K562 (cell line): Measurements from ENCODE around the gene CUX1. TPM values are rescaled to one million over a fixed set of nuclear protein-coding genes. Genes with fewer than 3 reads are reported as not detected.

Experiments used
- ATAC-seq: fragments of 200-7000 bp; cut with Tn5 transposase; 3 replicates; pipeline ENCODE4 v1.9.1; 2020; ENCODE audit warnings: moderate library complexity
- BruUV-seq: library from RNA; stranded (reverse); fragments of 400-500 nt; replicated peaks from 2 replicates; lab custom pipeline; 2021; lab: Mats Ljungman, UMichigan
- CTCF ChIA-PET: fragments of 300-600 bp; formaldehyde crosslinking; extraction: SDS; loops from one replicate; lab custom pipeline; 2021; ENCODE audit warnings: low intra/inter-chr PET ratio; lab: Yijun Ruan, JAX
- POLR2A ChIA-PET: fragments of 300-600, 350-650 bp; sonication (Branson Sonifier 250); formaldehyde crosslinking; extraction: SDS; loops from one replicate; lab custom pipeline; 2021; ENCODE audit warnings: antibody characterized with exemption, inconsistent platforms; lab: Yijun Ruan, JAX
- DNase-seq, 4 experiments: peaks; one replicate each; pipeline versions ENCODE4 v3.0.0 to v3.0.0-alpha.2; 2011 to 2018; ENCODE audit warnings: low spot score in 3 of 4, mixed read lengths in 3 of 4; ENCODE audit errors: extremely low read depth in 1 of 4
- FAIRE-seq: peaks from 2 replicates; lab custom pipeline; 2011; peaks lifted over from hg19 to GRCh38; lab: Jason Lieb, UNC
- H2AFZ ChIP-seq: 2 replicates; pipeline ENCODE4 v1.6.0; 2011; ENCODE audit warnings: low read depth, low read length, control low read depth, inconsistent platforms
- H3K27ac ChIP-seq: fragments of 200-600 bp; 3 replicates; pipeline ENCODE4 v1.8.0; 2011; ENCODE audit warnings: low read depth, mild to moderate bottlenecking, control low read depth, inconsistent platforms, low read length, moderate library complexity, mixed read lengths; ENCODE audit errors: extremely low read depth
- H3K27me3 ChIP-seq, 2 experiments: fragments of 300-600 bp in 1 of 2; 2 replicates in 1 of 2; 3 replicates in 1 of 2; pipeline versions ENCODE4 v1.6.0 to v1.8.0; 2011; ENCODE audit warnings: inconsistent platforms in 2 of 2, low read length in 2 of 2, mild to moderate bottlenecking in 1 of 2, mixed read lengths in 1 of 2, moderate library complexity in 1 of 2; ENCODE audit not compliant: control insufficient read depth in 2 of 2, insufficient read depth in 2 of 2
- H3K36me3 ChIP-seq: fragments of 300-600 bp; 3 replicates; pipeline ENCODE4 v1.8.0; 2011; ENCODE audit warnings: mild to moderate bottlenecking, low read length, inconsistent platforms; ENCODE audit not compliant: control insufficient read depth, insufficient read depth
- H3K4me1 ChIP-seq, 2 experiments: fragments of 200-600 bp in 1 of 2; replicated peaks in 1 of 2; 2 replicates in 1 of 2; 3 replicates in 1 of 2; pipeline versions ENCODE4 v1.5.1 to v1.8.0; 2011; ENCODE audit warnings: inconsistent platforms in 2 of 2, low read length in 2 of 2, mild to moderate bottlenecking in 1 of 2, mixed read lengths in 1 of 2, moderate library complexity in 1 of 2; ENCODE audit not compliant: control insufficient read depth in 2 of 2, insufficient read depth in 2 of 2
- H3K4me2 ChIP-seq: 2 replicates; pipeline ENCODE4 v1.6.1; 2011; ENCODE audit warnings: low read length, control low read depth, inconsistent platforms, mixed read lengths; ENCODE audit not compliant: insufficient read depth
- H3K4me3 ChIP-seq: fragments of 200-600 bp; sonication (generic), shearing (Covaris generic); 2 replicates; pipeline ENCODE4 v1.5.1; 2016; ENCODE audit warnings: control low read depth, inconsistent platforms
- H3K79me2 ChIP-seq: fragments of 200-600 bp; 3 replicates; pipeline ENCODE4 v1.8.0; 2011; ENCODE audit warnings: low read length, inconsistent platforms; ENCODE audit not compliant: control insufficient read depth, insufficient read depth
- H3K9ac ChIP-seq, 2 experiments: 2 replicates each; pipeline versions ENCODE4 v1.6.0 to v1.6.1; 2011; ENCODE audit warnings: low read depth in 2 of 2, low read length in 2 of 2, control low read depth in 1 of 2, inconsistent platforms in 1 of 2, mild to moderate bottlenecking in 1 of 2, mixed read lengths in 1 of 2; ENCODE audit not compliant: insufficient read depth in 1 of 2
- H3K9me1 ChIP-seq: one replicate; pipeline ENCODE4 v1.6.0; 2011; ENCODE audit warnings: inconsistent platforms, mild to moderate bottlenecking, low read length, moderate library complexity; ENCODE audit not compliant: control insufficient read depth, insufficient read depth
- H3K9me3 ChIP-seq: replicated peaks from 2 replicates; pipeline ENCODE4 v1.5.1; 2011; ENCODE audit warnings: low read depth, low read length, inconsistent platforms; ENCODE audit not compliant: control insufficient read depth, insufficient read depth
- H4K20me1 ChIP-seq: replicated peaks from 2 replicates; pipeline ENCODE4 v1.6.1; 2011; ENCODE audit warnings: low read length, inconsistent platforms, mixed read lengths; ENCODE audit not compliant: control insufficient read depth, insufficient read depth
- ARID3B ChIP-seq: fragments of 250-450 bp; sonication (Bioruptor Pico); IDR thresholded peaks from 2 replicates; pipeline ENCODE4 v1.4.0; 2020; ENCODE audit warnings: borderline replicate concordance
- CBX3 ChIP-seq, 2 experiments: IDR thresholded peaks; 1 replicate in 1 of 2; 2 replicates in 1 of 2; pipeline ENCODE4 v1.6.1; 2012; ENCODE audit warnings: inconsistent platforms in 2 of 2, low read length in 2 of 2, borderline replicate concordance in 1 of 2, control low read depth in 1 of 2
- NCOR1 ChIP-seq: fragments of 450-650 bp; IDR thresholded peaks from 2 replicates; pipeline ENCODE4 v1.6.1; 2016; ENCODE audit warnings: mild to moderate bottlenecking, moderate library complexity
- NR1H2 ChIP-seq: sonication (generic); formaldehyde crosslinking; IDR thresholded peaks from 2 replicates; pipeline ENCODE4 v1.4.0; 2020; ENCODE audit warnings: mild to moderate bottlenecking, missing genetic modification reagents
- PHF20 ChIP-seq: fragments of 450-650 bp; IDR thresholded peaks from 2 replicates; pipeline ENCODE4 v1.6.1; 2018; ENCODE audit not compliant: partially characterized antibody
- RBFOX2 ChIP-seq: fragments of 200-400 bp; formaldehyde crosslinking; IDR thresholded peaks from 2 replicates; pipeline ENCODE4 v1.6.1; 2017; ENCODE audit warnings: low read depth, mild to moderate bottlenecking, low read length, moderate library complexity
- RCOR1 ChIP-seq, 2 experiments: IDR thresholded peaks; 2 replicates each; pipeline ENCODE4 v1.6.1; 2012; ENCODE audit warnings: low read depth in 2 of 2, low read length in 2 of 2, borderline replicate concordance in 1 of 2, improper control_type of control experiment in 1 of 2
- SLC30A9 ChIP-seq: fragments of 250-450 bp; sonication (Bioruptor Pico); IDR thresholded peaks from 2 replicates; pipeline ENCODE4 v1.8.0; 2022; ENCODE audit warnings: mild to moderate bottlenecking, moderate library complexity
- SMAD2 ChIP-seq: fragments of 150-350 bp; IDR thresholded peaks from 2 replicates; pipeline ENCODE4 v1.6.1; 2014; ENCODE audit warnings: low read depth, mild to moderate bottlenecking, low read length
- TAF15 ChIP-seq: fragments of 200-400 bp; formaldehyde crosslinking; IDR thresholded peaks from 2 replicates; pipeline ENCODE4 v1.6.1; 2017; ENCODE audit warnings: mild to moderate bottlenecking, low read depth, low read length, moderate library complexity
- ZFP36 ChIP-seq: fragments of 150-350 bp; IDR thresholded peaks from 2 replicates; pipeline ENCODE4 v1.6.1; 2018; ENCODE audit warnings: low read length, low read depth; ENCODE audit not compliant: partially characterized antibody
- ZNF140 ChIP-seq: fragments of 250-450 bp; sonication (Bioruptor Pico); IDR thresholded peaks from 2 replicates; pipeline ENCODE4 v1.8.0; 2021; ENCODE audit warnings: moderate library complexity, mild to moderate bottlenecking, inconsistent platforms
- WGBS: fragments of 100-300 bp; shearing (Covaris generic); methylation state at CpG from one replicate; pipeline ENCODE4 v1.1.6; 2016; ENCODE audit warnings: low coverage, mixed read lengths; ENCODE audit not compliant: insufficient coverage; ENCODE audit errors: missing lambda C conversion rate; 5-methylcytosine and 5-hydroxymethylcytosine counted together
- in situ Hi-C: fragments of 300-500 bp; cut with MboI; formaldehyde crosslinking; loops from 4 replicates; pipeline ENCODE4 v1.15.0; 2018; ENCODE audit warnings: inconsistent platforms, mixed read lengths
- intact Hi-C: fragments of 100-400 bp; cut with micrococcal nuclease; formaldehyde crosslinking; loops from 2 replicates; pipeline ENCODE4 v1.14.2; 2022
- polyA plus RNA-seq, 8 experiments: library from polyadenylated mRNA; depleted of rRNA in 4 of 8; stranded (reverse) in 5 of 8; unstranded in 3 of 8; fragments of >200 nt; fragmentation: Nextera tagmentation in 2 of 8; fragmentation: Illumina TruSeq in 1 of 8; extraction: Ambion mirVana in 2 of 8; extraction: Trizol in 1 of 8; gene quantifications; 2 replicates each; pipeline versions ENCODE4 v1.2.1 to v1.2.3, GENCODE V29; 2011 to 2014; ENCODE audit warnings: inconsistent platforms in 1 of 8, missing spikeins in 1 of 8
- total RNA-seq, 7 experiments: library from RNA; depleted of rRNA in 6 of 7; stranded (reverse); fragments of >200 nt in 6 of 7; fragmentation: Illumina TruSeq in 2 of 7; extraction: Trizol in 2 of 7; gene quantifications; 2 replicates each; pipeline versions ENCODE4 v1.2.1 to v1.2.3, GENCODE V29; 2011 to 2021; ENCODE audit warnings: low replicate concordance in 1 of 7
- TF ChIP-seq, protein P1 (sequence below): fragments of 450-650 bp; formaldehyde crosslinking; IDR thresholded peaks from 2 replicates; pipeline ENCODE4 v1.4.0; 2020; ENCODE audit warnings: mild to moderate bottlenecking, moderate library complexity

The CUX1 gene
- total and polyA plus RNA-seq, 9 of the 15 experiments (the other 6 are each of a cell fraction or from before 2014, with no cell fraction given) = 3.6 to 55.3 (median 25.2) TPM

DNA sequence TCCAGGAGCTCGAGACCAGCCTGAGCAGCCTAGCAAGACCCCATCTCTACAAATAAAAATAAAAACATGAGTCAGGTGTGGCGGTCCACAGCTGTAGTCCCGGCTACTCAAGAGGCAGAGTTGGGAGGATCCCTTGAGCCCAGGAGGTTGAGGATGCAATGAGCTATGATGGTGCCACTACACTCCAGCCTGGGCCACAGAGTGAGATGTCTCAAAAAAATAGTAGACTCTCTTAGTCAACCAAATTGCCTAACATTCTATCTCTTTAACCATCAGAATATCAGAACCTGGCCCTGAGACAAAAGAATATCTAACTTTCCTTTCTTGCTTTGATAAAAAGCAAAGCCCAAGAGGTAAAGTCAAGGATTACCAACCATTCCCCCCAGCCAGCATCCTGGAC, 35.0 kb upstream of the CUX1 start:
- Histone ChIP-seq H3K4me1 (peaks cover 0 to 6% of the 10 kb centered on the region in 2 experiments; a peak in 2 of 5 replicates), H3K27me3 (peaks cover 25 to 54% of the 10 kb centered on the region in 2 experiments), H3K27ac (no peak overlapping the region), H3K4me3 (no peak overlapping the region), H3K36me3 (no peaks in the 10 kb centered on the region), H4K20me1 (no peaks in the 10 kb centered on the region; the same call in 1 of the 2 replicates), H2AFZ (no peak overlapping the region), H3K9me1 (no peaks in the 10 kb centered on the region), H3K9ac (no peak overlapping the region), H3K79me2 (no peaks in the 10 kb centered on the region), H3K9me3 (no peaks in the 10 kb centered on the region), H3K4me2 (no peak overlapping the region)
- WGBS = 5% methylated on average over 3 of the region's 3 CpGs
- no TSS peak for BruUV-seq
- in situ Hi-C loops = no loop called here
- CTCF ChIA-PET = no interaction called here
- intact Hi-C loops = no loop called here
- ATAC-seq (no peak), FAIRE-seq (no peak), DNase-seq (no peak)
- POLR2A ChIA-PET = interaction anchor here (1.1 kb wide), 1 partner anchor 14 kb away, joined by 3 read pairs; no protein-coding TSS in a partner anchor
- TF ChIP-seq SMAD2 (no peak), RBFOX2 (no peak)

GRCh38 chr7:101782896-101783295, 34.5 kb upstream of the CUX1 start:
- ChIA-PET POLR2A (no interaction called here), CTCF (no interaction called here)
- Histone ChIP-seq H3K9me1 (no peaks in the 10 kb centered on the region), H3K36me3 (no peaks in the 10 kb centered on the region), H3K4me2 (no peak overlapping the region), H3K9me3 (no peaks in the 10 kb centered on the region), H3K27ac (no peak overlapping the region), H4K20me1 (no peaks in the 10 kb centered on the region; the same call in 1 of the 2 replicates), H3K79me2 (no peaks in the 10 kb centered on the region), H3K9ac (no peak overlapping the region), H2AFZ (no peak overlapping the region), H3K4me3 (no peak overlapping the region), H3K27me3 (peaks cover 21 to 54% of the 10 kb centered on the region in 2 experiments), H3K4me1 (peaks cover 0 to 6% of the 10 kb centered on the region in 2 experiments; a peak in 2 of 5 replicates)
- in situ Hi-C loops = no loop called here
- DNase-seq (no peak), ATAC-seq (no peak), FAIRE-seq (no peak)
- 9% methylated on average over 3 of the region's 3 CpGs for WGBS
- TF ChIP-seq ARID3B (CRISPR knock-in tag) (no peak), ZFP36 (no peak), ZNF140 (CRISPR knock-in tag) (no peak), PHF20 (no peak), RCOR1 (IDR thresholded peaks at IDR 0.05; ENCODE audit: borderline replicate concordance in 1 of 2, low read depth in 2 of 2, low read length in 2 of 2) (no peak), NR1H2 (CRISPR knock-in tag) (no peak), TAF15 (no peak), SLC30A9 (CRISPR knock-in tag) (no peak), CBX3 (IDR thresholded peaks at IDR 0.05; ENCODE audit: borderline replicate concordance in 1 of 2, low read length in 2 of 2) (no peak), NCOR1 (no peak)
- TF ChIP-seq, protein P1, sequence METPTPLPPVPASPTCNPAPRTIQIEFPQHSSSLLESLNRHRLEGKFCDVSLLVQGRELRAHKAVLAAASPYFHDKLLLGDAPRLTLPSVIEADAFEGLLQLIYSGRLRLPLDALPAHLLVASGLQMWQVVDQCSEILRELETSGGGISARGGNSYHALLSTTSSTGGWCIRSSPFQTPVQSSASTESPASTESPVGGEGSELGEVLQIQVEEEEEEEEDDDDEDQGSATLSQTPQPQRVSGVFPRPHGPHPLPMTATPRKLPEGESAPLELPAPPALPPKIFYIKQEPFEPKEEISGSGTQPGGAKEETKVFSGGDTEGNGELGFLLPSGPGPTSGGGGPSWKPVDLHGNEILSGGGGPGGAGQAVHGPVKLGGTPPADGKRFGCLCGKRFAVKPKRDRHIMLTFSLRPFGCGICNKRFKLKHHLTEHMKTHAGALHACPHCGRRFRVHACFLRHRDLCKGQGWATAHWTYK (CRISPR knock-in tag) = no peak
- intact Hi-C loops = no loop called here
- BruUV-seq = no TSS peak
